Measurements from ENCODE around the gene ZNF497.

ZNF497 gene

GRCh38 chr19:58397533-58398037, 35.0 kb upstream of the ZNF497 start:
- no peak for TF ChIP-seq EZH2phosphoT487 (IDR thresholded peaks at IDR 0.05; ENCODE audit: borderline replicate concordance, low read length)
- TF ChIP-seq, protein P1, sequence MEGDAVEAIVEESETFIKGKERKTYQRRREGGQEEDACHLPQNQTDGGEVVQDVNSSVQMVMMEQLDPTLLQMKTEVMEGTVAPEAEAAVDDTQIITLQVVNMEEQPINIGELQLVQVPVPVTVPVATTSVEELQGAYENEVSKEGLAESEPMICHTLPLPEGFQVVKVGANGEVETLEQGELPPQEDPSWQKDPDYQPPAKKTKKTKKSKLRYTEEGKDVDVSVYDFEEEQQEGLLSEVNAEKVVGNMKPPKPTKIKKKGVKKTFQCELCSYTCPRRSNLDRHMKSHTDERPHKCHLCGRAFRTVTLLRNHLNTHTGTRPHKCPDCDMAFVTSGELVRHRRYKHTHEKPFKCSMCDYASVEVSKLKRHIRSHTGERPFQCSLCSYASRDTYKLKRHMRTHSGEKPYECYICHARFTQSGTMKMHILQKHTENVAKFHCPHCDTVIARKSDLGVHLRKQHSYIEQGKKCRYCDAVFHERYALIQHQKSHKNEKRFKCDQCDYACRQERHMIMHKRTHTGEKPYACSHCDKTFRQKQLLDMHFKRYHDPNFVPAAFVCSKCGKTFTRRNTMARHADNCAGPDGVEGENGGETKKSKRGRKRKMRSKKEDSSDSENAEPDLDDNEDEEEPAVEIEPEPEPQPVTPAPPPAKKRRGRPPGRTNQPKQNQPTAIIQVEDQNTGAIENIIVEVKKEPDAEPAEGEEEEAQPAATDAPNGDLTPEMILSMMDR (IDR thresholded peaks at IDR 0.05; ENCODE audit: low read depth, low read length, poor library complexity, severe bottlenecking) = no peak
- Histone ChIP-seq H3K27ac (ENCODE audit: low read depth, low read length) (no peak overlapping the region), H3K4me1 (ENCODE audit: control insufficient read depth, low read length) (peaks cover 16% of the 10 kb centered on the region), H4K20me1 (ENCODE audit: control insufficient read depth, insufficient read depth, low read depth, low read length) (0 out of 2 replicates have a peak, but pooled peaks cover 2% of the 10 kb centered on the region), H3K27me3 (ENCODE audit: control insufficient read depth, low read length) (no peaks in the 10 kb centered on the region), H3K9me2 (replicated peaks; ENCODE audit: control insufficient read depth, low read length) (no peaks in the 10 kb centered on the region), H3F3A (ENCODE audit: control insufficient read depth, insufficient read depth) (peaks cover 28% of the 10 kb centered on the region), H3K4me3 (ENCODE audit: low read length) (no peak overlapping the region), H3K4me2 (ENCODE audit: low read length) (no peak overlapping the region), H3K79me2 (ENCODE audit: control insufficient read depth, low read length) (peaks cover 7% of the 10 kb centered on the region), H3K36me3 (ENCODE audit: control insufficient read depth, low read length) (peaks cover 31% of the 10 kb centered on the region), H3K9me3 (ENCODE audit: control insufficient read depth, insufficient read depth, low read length) (no peaks in the 10 kb centered on the region)

GRCh38 chr19:58396691-58397532, 34.4 kb upstream of the ZNF497 start:
- Histone ChIP-seq H3K36me3 (ENCODE audit: control insufficient read depth, low read length) (peaks cover 38% of the 10 kb centered on the region), H3F3A (ENCODE audit: control insufficient read depth, insufficient read depth) (peaks cover 32% of the 10 kb centered on the region), H3K4me2 (ENCODE audit: low read length) (no peak overlapping the region), H4K20me1 (ENCODE audit: control insufficient read depth, insufficient read depth, low read depth, low read length) (0 out of 2 replicates have a peak, but pooled peaks cover 2% of the 10 kb centered on the region), H3K9me2 (replicated peaks; ENCODE audit: control insufficient read depth, low read length) (no peaks in the 10 kb centered on the region), H3K79me2 (ENCODE audit: control insufficient read depth, low read length) (peaks cover 7% of the 10 kb centered on the region), H3K4me3 (ENCODE audit: low read length) (no peak overlapping the region), H3K27ac (ENCODE audit: low read depth, low read length) (no peak overlapping the region), H3K9me3 (ENCODE audit: control insufficient read depth, insufficient read depth, low read length) (no peaks in the 10 kb centered on the region), H3K27me3 (ENCODE audit: control insufficient read depth, low read length) (no peaks in the 10 kb centered on the region), H3K4me1 (ENCODE audit: control insufficient read depth, low read length) (peaks cover 9% of the 10 kb centered on the region)
- no peak for TF ChIP-seq EZH2phosphoT487 (IDR thresholded peaks at IDR 0.05; ENCODE audit: borderline replicate concordance, low read length)
- TF ChIP-seq, protein P1 (IDR thresholded peaks at IDR 0.05; ENCODE audit: low read depth, low read length, poor library complexity, severe bottlenecking) = no peak

GRCh38 chr19:58395979-58396627, 33.6 kb upstream of the ZNF497 start:
- no peak overlapping the region for H3K27ac ChIP-seq (ENCODE audit: low read depth, low read length)
- H3K4me3 ChIP-seq (ENCODE audit: low read length) = no peak overlapping the region
- H3K9me3 ChIP-seq (ENCODE audit: control insufficient read depth, insufficient read depth, low read length) = no peaks in the 10 kb centered on the region

More at GRCh38 chr19:58395979-58396627, 33.6 kb upstream of the ZNF497 start:
- peaks cover 9% of the 10 kb centered on the region for H3K4me1 ChIP-seq (ENCODE audit: control insufficient read depth, low read length)
- H3F3A ChIP-seq (ENCODE audit: control insufficient read depth, insufficient read depth) = peaks cover 35% of the 10 kb centered on the region
- TF ChIP-seq EZH2phosphoT487 (IDR thresholded peaks at IDR 0.05; ENCODE audit: borderline replicate concordance, low read length) = no peak
- TF ChIP-seq, protein P1 (IDR thresholded peaks at IDR 0.05; ENCODE audit: low read depth, low read length, poor library complexity, severe bottlenecking) = no peak
- H4K20me1 ChIP-seq (ENCODE audit: control insufficient read depth, insufficient read depth, low read depth, low read length) = 0 out of 2 replicates have a peak, but pooled peaks cover 2% of the 10 kb centered on the region
- peaks cover 46% of the 10 kb centered on the region for H3K36me3 ChIP-seq (ENCODE audit: control insufficient read depth, low read length)
- no peaks in the 10 kb centered on the region for H3K27me3 ChIP-seq (ENCODE audit: control insufficient read depth, low read length)
- peaks cover 9% of the 10 kb centered on the region for H3K79me2 ChIP-seq (ENCODE audit: control insufficient read depth, low read length)
- no peak overlapping the region for H3K4me2 ChIP-seq (ENCODE audit: low read length)
- H3K9me2 ChIP-seq (replicated peaks; ENCODE audit: control insufficient read depth, low read length) = no peaks in the 10 kb centered on the region
